ENCODE data around the gene GRIK4. TPM values are rescaled to one million over a fixed set of nuclear protein-coding genes. Genes with fewer than 3 reads are reported as not detected.

Gene GRIK4
- polyA plus RNA-seq, 1 donor from 2014 or later = 3.4 TPM

GRCh38 chr11:120538707-120539106, 27.2 kb downstream of the GRIK4 start:
- no peak overlapping the region for H3K4me2 ChIP-seq (ENCODE audit: low read length)
- TF ChIP-seq EZH2 (IDR thresholded peaks at IDR 0.05; ENCODE audit: borderline replicate concordance, insufficient read depth, low read length, poor library complexity, severe bottlenecking) (no peak), RAD21 (conservative IDR thresholded peaks at IDR 0.05) (no peak), TAF1 (IDR thresholded peaks at IDR 0.05; ENCODE audit: low read depth) (no peak), SMC3 (conservative IDR thresholded peaks at IDR 0.05; ENCODE audit: poor library complexity) (no peak), MXI1 (conservative IDR thresholded peaks at IDR 0.05; ENCODE audit: poor library complexity, severe bottlenecking) (no peak), EP300 (conservative IDR thresholded peaks at IDR 0.05; ENCODE audit: poor library complexity, severe bottlenecking) (no peak), POLR2AphosphoS5 (IDR thresholded peaks at IDR 0.05) (no peak)
- TF ChIP-seq, protein P1, sequence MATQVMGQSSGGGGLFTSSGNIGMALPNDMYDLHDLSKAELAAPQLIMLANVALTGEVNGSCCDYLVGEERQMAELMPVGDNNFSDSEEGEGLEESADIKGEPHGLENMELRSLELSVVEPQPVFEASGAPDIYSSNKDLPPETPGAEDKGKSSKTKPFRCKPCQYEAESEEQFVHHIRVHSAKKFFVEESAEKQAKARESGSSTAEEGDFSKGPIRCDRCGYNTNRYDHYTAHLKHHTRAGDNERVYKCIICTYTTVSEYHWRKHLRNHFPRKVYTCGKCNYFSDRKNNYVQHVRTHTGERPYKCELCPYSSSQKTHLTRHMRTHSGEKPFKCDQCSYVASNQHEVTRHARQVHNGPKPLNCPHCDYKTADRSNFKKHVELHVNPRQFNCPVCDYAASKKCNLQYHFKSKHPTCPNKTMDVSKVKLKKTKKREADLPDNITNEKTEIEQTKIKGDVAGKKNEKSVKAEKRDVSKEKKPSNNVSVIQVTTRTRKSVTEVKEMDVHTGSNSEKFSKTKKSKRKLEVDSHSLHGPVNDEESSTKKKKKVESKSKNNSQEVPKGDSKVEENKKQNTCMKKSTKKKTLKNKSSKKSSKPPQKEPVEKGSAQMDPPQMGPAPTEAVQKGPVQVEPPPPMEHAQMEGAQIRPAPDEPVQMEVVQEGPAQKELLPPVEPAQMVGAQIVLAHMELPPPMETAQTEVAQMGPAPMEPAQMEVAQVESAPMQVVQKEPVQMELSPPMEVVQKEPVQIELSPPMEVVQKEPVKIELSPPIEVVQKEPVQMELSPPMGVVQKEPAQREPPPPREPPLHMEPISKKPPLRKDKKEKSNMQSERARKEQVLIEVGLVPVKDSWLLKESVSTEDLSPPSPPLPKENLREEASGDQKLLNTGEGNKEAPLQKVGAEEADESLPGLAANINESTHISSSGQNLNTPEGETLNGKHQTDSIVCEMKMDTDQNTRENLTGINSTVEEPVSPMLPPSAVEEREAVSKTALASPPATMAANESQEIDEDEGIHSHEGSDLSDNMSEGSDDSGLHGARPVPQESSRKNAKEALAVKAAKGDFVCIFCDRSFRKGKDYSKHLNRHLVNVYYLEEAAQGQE (IDR thresholded peaks at IDR 0.05; ENCODE audit: borderline replicate concordance) = no peak
- TF ChIP-seq, protein P2, sequence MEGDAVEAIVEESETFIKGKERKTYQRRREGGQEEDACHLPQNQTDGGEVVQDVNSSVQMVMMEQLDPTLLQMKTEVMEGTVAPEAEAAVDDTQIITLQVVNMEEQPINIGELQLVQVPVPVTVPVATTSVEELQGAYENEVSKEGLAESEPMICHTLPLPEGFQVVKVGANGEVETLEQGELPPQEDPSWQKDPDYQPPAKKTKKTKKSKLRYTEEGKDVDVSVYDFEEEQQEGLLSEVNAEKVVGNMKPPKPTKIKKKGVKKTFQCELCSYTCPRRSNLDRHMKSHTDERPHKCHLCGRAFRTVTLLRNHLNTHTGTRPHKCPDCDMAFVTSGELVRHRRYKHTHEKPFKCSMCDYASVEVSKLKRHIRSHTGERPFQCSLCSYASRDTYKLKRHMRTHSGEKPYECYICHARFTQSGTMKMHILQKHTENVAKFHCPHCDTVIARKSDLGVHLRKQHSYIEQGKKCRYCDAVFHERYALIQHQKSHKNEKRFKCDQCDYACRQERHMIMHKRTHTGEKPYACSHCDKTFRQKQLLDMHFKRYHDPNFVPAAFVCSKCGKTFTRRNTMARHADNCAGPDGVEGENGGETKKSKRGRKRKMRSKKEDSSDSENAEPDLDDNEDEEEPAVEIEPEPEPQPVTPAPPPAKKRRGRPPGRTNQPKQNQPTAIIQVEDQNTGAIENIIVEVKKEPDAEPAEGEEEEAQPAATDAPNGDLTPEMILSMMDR (IDR thresholded peaks at IDR 0.05; ENCODE audit: poor library complexity, severe bottlenecking) = no peak
- H3K27ac ChIP-seq (ENCODE audit: low read length) = no peak overlapping the region
- no peaks in the 10 kb centered on the region for H4K20me1 ChIP-seq (ENCODE audit: insufficient read depth)
- no peaks in the 10 kb centered on the region for H3K27me3 ChIP-seq (ENCODE audit: insufficient read depth, low read depth, low read length)
- H3K36me3 ChIP-seq (ENCODE audit: insufficient read depth, low read length) = no peaks in the 10 kb centered on the region
- no peaks in the 10 kb centered on the region for H3K9me3 ChIP-seq (ENCODE audit: low read length)
- no peak overlapping the region for H3K9ac ChIP-seq (ENCODE audit: low read length)
- H3K9me2 ChIP-seq (ENCODE audit: insufficient read depth, low read length) = no peaks in the 10 kb centered on the region
- no peak overlapping the region for H2AFZ ChIP-seq (ENCODE audit: low read depth, low read length)
- H3K4me3 ChIP-seq (ENCODE audit: low read length) = no peak overlapping the region
- no peaks in the 10 kb centered on the region for H3F3A ChIP-seq (ENCODE audit: insufficient read depth, low read length, poor library complexity, severe bottlenecking)
- H3K79me2 ChIP-seq (replicated peaks; ENCODE audit: insufficient read depth, low read length) = no peaks in the 10 kb centered on the region

GRCh38 chr11:120539667-120540369, 28.3 kb downstream of the GRIK4 start:
- H4K20me1 ChIP-seq (ENCODE audit: insufficient read depth) = no peaks in the 10 kb centered on the region
- H3K9me3 ChIP-seq (ENCODE audit: low read length) = no peaks in the 10 kb centered on the region
- H3K27ac ChIP-seq (ENCODE audit: low read length) = no peak overlapping the region
- TF ChIP-seq, protein P2 (IDR thresholded peaks at IDR 0.05; ENCODE audit: poor library complexity, severe bottlenecking) = no peak
- TF ChIP-seq MXI1 (conservative IDR thresholded peaks at IDR 0.05; ENCODE audit: poor library complexity, severe bottlenecking) = no peak
- no peak for TF ChIP-seq SMC3 (conservative IDR thresholded peaks at IDR 0.05; ENCODE audit: poor library complexity)
- TF ChIP-seq EZH2 (IDR thresholded peaks at IDR 0.05; ENCODE audit: borderline replicate concordance, insufficient read depth, low read length, poor library complexity, severe bottlenecking) = no peak
- TF ChIP-seq POLR2AphosphoS5 (IDR thresholded peaks at IDR 0.05) = no peak
- no peak for TF ChIP-seq EP300 (conservative IDR thresholded peaks at IDR 0.05; ENCODE audit: poor library complexity, severe bottlenecking)
- no peak for TF ChIP-seq TAF1 (IDR thresholded peaks at IDR 0.05; ENCODE audit: low read depth)
- TF ChIP-seq RAD21 (conservative IDR thresholded peaks at IDR 0.05) = no peak
- TF ChIP-seq, protein P1 (IDR thresholded peaks at IDR 0.05; ENCODE audit: borderline replicate concordance) = no peak
- H3K79me2 ChIP-seq (replicated peaks; ENCODE audit: insufficient read depth, low read length) = no peaks in the 10 kb centered on the region
- no peaks in the 10 kb centered on the region for H3K9me2 ChIP-seq (ENCODE audit: insufficient read depth, low read length)
- no peaks in the 10 kb centered on the region for H3F3A ChIP-seq (ENCODE audit: insufficient read depth, low read length, poor library complexity, severe bottlenecking)
- H3K27me3 ChIP-seq (ENCODE audit: insufficient read depth, low read depth, low read length) = no peaks in the 10 kb centered on the region
- H3K36me3 ChIP-seq (ENCODE audit: insufficient read depth, low read length) = no peaks in the 10 kb centered on the region
- H3K4me3 ChIP-seq (ENCODE audit: low read length) = no peak overlapping the region
- no peak overlapping the region for H2AFZ ChIP-seq (ENCODE audit: low read depth, low read length)
- H3K4me2 ChIP-seq (ENCODE audit: low read length) = no peak overlapping the region
- no peak overlapping the region for H3K9ac ChIP-seq (ENCODE audit: low read length)

Data from neural cell (in vitro differentiated cells).